SK-MEL-5 (cell line): ENCODE measurements around the gene CBFA2T3. TPM values are rescaled to one million over a fixed set of nuclear protein-coding genes. Genes with fewer than 3 reads are reported as not detected.

Experiments used
- DNase-seq: peaks from one replicate; pipeline ENCODE4 v3.0.0-alpha.2; 2016; ENCODE audit warnings: low read depth, low spot score
- in situ Hi-C: cut with HindIII; loops from 2 replicates; pipeline ENCODE4 v1.10.0; 2016; ENCODE audit warnings: low sequenced_read_pairs, high pct_unique_total_duplicates, low pct_unique_long_range_greater_than_20kb
- total RNA-seq: library from RNA; depleted of rRNA; stranded (reverse); fragments of >200 nt; shearing (Covaris generic); gene quantifications from 2 replicates; pipeline ENCODE4 v1.2.3, GENCODE V29; 2014

CBFA2T3 gene
- total RNA-seq, 1 experiment from 2014 or later, result not detected

DNA sequence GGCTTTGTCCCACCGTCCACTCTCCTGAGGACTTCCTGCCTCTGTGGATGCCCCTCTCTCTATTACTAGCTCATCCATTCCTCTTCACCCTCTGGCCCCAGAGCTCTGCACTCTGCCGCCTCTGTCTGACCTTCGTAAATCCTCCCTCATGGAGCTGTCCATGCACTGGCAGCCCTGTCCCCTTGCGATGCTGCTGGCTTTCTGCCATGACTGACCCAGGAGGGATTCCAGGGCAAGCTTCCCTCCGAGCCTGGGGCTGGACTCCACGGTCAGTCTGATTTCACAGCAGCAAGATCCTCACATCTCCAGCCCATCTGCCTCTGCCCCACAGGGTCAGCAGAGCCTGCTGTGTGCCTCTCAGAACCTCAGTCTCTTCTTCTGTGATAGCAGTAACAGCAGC lies 4.7 kb downstream of the CBFA2T3 start:
- no peak for DNase-seq
- in situ Hi-C loops, result no loop called here

DNA sequence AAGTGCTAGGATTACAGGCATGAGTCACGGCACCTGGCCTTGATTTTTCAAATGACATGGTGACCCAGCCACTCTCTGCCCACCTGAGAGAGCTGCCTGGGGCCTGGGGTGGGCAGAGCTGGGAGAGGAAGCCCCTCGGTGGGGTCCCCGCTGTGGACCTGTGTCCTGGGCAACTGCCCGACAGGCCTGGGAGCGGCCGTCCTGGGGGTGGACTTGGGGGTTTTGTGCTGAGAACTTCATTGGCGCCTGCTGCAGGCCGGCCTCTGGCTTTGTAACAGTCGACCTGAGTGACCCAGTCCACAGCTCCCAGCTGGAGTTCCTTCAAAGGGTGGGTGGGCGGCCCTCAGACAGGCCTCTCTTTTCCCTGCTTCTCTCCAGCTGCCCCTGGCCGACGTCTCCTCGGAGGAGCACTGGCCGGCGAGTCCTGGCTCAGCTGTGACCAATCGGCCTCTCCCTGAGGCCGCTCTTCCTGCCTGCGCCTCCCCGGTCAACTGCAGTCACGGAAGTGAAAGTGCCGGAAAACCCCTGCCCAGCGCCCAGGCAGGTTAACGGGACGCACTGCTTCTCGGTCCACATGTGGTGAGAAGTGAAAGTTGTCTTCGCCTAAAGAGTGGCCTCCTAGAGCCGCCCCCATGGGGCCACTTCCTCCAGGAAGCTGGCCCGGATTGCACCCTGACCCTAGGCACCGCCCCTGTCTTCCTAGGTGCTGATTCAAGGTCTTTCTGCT lies 5.5 kb downstream of the CBFA2T3 start:
- no peak for DNase-seq
- in situ Hi-C loops, result no loop called here

GRCh38 chr16:88970539-88971065 lies 6.4 kb downstream of the CBFA2T3 start:
- DNase-seq, result no peak
- in situ Hi-C loops, result no loop called here

DNA sequence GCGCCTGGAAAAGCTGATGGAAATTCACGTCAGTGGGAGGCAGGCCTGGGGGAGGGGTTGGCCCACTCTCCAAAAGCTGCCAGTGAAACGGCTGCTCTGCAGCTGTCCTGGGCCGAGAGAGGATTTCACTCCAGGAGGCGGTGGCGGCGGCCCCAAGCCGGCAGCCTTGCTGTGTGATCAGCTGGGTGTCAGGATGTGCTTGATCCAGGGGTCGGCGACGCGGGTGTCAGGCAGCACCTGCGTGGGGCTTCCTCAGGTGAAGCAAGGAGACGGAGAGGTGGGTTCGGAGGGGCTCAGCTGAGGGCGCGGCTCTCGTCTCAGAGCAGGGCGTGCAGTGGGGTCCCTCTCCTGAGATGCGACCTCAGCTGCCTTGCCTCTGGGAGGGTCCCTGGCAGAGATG lies 7.0 kb downstream of the CBFA2T3 start:
- in situ Hi-C loops, result no loop called here
- no peak for DNase-seq

DNA sequence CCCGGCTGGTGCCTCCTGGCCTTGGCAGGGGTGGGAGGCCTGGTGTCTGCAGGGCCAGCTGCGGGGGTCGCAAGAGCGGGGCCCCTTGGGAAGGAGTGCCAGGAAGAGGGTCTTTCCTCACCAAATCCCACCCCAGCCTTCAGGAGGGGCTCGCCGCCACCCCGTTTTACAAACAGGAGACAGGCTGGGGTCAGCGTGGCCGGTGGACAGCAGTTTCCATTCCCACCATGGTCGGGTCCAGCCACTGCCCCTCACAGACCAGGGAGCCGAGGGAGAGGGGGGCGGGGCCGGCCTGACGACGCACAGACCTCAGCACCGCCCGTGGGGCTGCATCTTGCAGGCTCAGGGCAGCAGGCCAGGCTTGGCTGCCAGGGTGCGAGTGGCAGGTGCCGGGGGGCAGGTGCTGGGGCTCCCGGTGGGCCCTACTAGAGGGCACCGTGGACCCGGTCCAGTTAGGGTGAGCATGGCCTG lies 7.6 kb downstream of the CBFA2T3 start:
- in situ Hi-C loops, result no loop called here

DNA sequence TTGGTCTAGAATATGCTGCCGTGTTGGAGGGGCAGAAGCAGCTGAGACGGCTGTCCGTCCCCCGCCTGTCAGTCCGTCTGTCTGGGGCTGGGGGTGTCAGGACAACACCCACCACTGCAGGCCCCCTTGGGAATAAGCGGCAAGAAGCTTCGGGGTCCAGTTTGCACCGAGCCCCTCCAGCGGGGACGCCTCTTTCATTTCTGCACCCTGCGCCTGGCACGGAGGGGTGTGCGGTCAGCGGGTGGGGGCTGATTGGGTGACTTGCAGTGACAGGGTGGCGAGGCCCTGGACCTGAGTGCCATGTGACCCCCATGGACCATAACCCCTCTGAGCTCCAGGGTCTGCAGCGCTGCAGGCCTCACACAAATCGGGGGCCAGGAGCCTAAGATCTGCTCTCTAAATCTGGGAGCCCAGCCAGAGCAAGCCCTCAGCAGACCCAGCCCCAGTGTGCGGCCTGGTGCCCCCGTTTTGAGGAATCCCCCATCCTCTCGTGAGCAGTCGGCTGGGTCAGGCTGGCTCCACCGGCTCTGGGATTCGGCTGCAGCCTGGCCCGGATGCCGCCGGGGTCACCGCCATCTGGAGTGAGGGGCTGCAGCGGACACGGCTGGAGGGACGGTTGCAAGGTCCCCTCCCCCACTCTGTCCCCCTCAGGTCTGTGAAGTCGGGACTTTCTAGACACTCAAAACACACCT lies 8.3 kb downstream of the CBFA2T3 start:
- no peak for DNase-seq
- in situ Hi-C loops, result no loop called here

More for the DNA sequence above, 7.6 kb downstream of the CBFA2T3 start:
- no peak for DNase-seq

DNA sequence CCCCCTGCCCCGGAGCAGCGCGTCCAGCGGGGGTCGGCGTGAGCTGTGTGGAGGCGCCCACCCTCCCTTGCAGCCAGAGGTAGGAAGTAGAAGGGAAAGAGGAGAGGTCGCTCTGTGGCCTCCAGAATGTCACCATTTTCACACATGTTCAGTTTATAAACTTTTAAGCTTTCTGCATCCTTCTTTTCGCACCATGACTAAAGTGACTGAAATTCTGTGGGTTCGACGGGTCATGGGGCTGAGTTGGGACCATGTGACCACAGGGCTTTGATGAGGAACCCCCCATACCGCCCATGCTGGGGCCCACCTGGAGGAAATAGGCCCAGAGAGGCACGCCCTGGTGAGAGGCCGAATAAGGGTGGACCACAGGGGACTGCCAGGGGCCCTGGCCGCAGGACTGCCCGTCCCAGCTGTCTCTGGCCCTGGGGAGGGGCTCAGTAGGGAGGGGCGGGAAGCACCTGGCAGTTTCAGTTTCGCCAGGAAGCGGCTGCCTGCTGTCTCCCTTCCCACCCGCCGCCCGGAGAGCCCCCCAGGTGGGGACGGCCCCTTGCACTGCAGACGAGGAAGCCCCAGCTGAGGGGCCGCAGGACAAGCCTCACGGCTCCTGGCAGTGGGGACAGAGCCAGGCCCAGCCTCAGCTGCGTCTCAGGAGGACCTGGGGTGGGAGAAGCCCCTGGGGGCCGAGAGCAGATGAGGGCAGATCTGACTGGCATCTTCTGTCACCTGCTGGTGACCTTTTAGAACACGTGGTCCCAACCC lies 9.0 kb downstream of the CBFA2T3 start:
- in situ Hi-C loops, result no loop called here
- no peak for DNase-seq

GRCh38 chr16:88966986-88967829 lies 9.8 kb downstream of the CBFA2T3 start:
- in situ Hi-C loops, result no loop called here
- DNase-seq, result no peak

DNA sequence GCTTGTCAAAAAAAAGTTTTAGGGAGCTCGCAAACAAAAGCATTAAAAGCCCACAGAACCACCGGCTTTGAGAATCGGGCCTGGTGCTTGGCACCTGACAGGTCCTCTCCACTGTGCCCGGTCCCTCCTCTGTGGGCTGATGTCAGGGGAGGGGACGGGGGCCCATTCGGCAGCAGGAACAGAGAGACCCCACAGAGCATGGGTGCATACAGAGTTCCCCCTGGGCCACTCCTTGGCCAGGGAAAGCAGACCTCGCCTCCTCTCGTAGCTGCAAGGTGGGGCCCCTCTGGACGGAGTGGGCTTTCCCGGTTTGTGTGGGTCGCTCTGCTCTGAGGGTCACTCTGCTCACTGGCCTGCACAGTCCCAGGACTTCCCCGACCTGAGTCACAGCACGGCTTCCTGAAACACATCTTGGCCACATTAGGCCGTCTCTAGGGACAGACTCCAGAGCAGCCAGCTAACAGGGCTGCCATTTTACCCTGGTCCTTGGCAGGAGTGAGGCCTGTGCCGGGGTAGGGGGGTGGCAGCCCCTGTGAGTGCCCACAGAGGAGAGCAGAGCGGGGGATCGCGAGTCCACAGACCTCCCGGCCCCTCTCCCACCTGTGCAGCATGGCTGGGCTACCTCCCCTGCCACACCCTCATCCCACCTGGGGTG lies 11.1 kb downstream of the CBFA2T3 start:
- DNase-seq, result no peak
- in situ Hi-C loops, result no loop called here

DNA sequence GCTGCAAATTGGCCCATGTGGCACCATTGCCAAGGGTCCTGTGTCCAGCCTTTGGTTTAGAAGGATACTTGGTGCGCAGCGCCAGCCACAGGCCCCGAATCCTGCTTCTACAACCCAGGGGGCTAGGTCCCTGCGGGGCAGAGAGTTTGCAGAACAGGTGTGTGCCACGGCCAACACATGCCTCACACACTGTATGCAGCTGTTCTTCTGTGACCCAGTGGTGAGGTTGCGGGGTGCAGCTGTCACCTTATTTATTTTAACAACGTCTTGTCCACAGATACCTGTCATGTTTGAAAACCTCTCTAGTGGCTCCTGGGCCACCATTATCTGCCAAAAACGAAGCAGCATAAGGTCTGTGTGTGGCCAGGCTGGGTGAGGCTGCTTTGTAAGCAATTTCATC lies 11.6 kb downstream of the CBFA2T3 start:
- DNase-seq, result no peak
- in situ Hi-C loops, result no loop called here

GRCh38 chr16:88964636-88965035 lies 12.4 kb downstream of the CBFA2T3 start:
- DNase-seq, result no peak
- in situ Hi-C loops, result no loop called here

GRCh38 chr16:88963583-88963982 lies 13.4 kb downstream of the CBFA2T3 start:
- DNase-seq, result no peak
- in situ Hi-C loops, result no loop called here

- in situ Hi-C loops, result no loop called here
- no peak for DNase-seq
Observed at GRCh38 chr16:88962478-88963152, 14.4 kb downstream of the CBFA2T3 start.

DNA sequence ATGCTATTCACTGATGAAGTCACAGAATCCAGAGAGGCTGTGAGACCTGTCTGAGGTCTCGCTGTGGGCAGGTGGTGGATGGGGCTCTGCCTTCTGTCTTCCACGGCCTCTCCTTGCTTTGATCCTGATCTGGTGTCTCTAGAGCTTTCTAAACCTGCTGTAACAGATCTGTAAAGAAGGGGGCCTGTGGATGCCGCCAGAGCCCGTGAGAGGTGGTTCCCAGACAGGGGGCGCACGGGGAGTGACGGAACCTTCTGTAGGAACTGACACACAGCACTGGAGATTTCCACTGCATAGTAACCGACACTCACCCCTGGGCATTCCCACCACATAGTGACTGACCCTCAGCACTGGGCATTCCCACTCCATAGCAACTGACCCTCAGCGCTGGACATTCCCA lies 16.0 kb downstream of the CBFA2T3 start:
- in situ Hi-C loops, result no loop called here
- no peak for DNase-seq

DNA sequence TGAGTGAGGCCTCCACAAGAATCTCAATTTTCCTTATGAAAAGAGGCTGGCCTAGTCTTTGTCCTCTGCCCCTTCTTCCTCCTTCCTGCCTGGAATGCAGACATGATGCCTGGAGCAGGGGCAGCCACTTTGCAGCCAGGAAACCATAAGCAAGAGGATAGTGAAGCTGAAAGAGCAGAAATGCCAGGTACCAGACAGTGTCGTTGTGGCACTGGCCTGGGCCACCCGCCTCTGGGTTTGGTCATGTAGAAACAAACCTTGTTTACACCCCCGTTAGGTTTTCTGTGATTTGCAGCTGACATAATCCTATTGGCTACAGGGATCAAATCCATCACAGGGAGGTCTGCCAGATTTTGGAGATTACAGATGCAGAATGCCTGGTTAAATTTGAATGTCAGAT lies 16.5 kb downstream of the CBFA2T3 start:
- in situ Hi-C loops, result no loop called here
- DNase-seq, result no peak

DNA sequence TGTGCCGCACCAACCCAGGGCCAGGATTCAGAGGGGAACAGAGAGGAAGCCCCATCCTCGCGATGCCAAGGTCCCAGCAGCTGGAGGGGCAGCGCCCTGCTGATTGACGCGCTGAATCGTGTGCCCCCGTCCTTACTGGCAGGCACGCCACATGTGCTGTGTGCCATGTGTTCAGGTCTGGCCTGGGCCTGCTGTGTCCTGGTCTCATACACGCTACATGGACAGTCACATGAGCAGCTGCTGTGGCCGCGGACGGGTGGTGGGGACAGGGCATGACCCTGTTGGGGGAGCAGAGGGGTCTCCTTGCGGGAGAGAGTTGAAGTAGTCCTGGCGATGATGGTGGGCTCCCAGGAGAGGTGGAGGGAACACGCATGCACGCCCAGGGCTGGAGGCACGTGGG lies 18.0 kb downstream of the CBFA2T3 start:
- in situ Hi-C loops, result no loop called here
- no peak for DNase-seq
